MM.1S (cell line): ENCODE data around the gene RAPGEF2.
"Not testable (repeated sequence)": the region's sequence is repeated elsewhere in the genome, so short reads cannot be mapped to it uniquely, and the experiment has no call there.

Experiments used
- DNase-seq: peaks from one replicate; pipeline ENCODE4 v3.0.0-alpha.2; 2015
- H2AFZ ChIP-seq: fragments of 300-600 bp; sonication (generic); 2 replicates; pipeline ENCODE4 v1.6.0; 2016; ENCODE audit warnings: antibody characterized with exemption, low read length
- H3F3A ChIP-seq: fragments of 300-600 bp; sonication (generic); 2 replicates; pipeline ENCODE4 v1.6.1; 2016; ENCODE audit warnings: mild to moderate bottlenecking, antibody characterized with exemption, low read length, moderate library complexity, mixed read lengths; ENCODE audit not compliant: insufficient read depth
- H3K27ac ChIP-seq: fragments of 300-600 bp; sonication (generic); 2 replicates; pipeline ENCODE4 v1.5.1; 2016; ENCODE audit warnings: mild to moderate bottlenecking, low read length
- H3K27me3 ChIP-seq: fragments of 300-600 bp; sonication (generic); replicated peaks from 2 replicates; pipeline ENCODE4 v1.6.0; 2016; ENCODE audit warnings: low read length; ENCODE audit not compliant: insufficient read depth
- H3K36me3 ChIP-seq: fragments of 300-600 bp; sonication (generic); replicated peaks from 2 replicates; pipeline ENCODE4 v1.6.1; 2016; ENCODE audit warnings: mild to moderate bottlenecking, low read length, mixed read lengths; ENCODE audit not compliant: insufficient read depth
- H3K4me1 ChIP-seq: fragments of 300-600 bp; sonication (generic); 2 replicates; pipeline ENCODE4 v1.6.1; 2016; ENCODE audit warnings: low read length, mixed read lengths
- H3K4me2 ChIP-seq: fragments of 300-600 bp; sonication (generic); 2 replicates; pipeline ENCODE4 v1.6.0; 2016; ENCODE audit warnings: low read depth, low read length
- H3K4me3 ChIP-seq: fragments of 300-600 bp; sonication (generic); 2 replicates; pipeline ENCODE4 v1.5.1; 2016; ENCODE audit warnings: low read length, mixed read lengths
- H3K79me2 ChIP-seq: fragments of 300-600 bp; sonication (generic); 2 replicates; pipeline ENCODE4 v1.6.1; 2016; ENCODE audit warnings: mixed run types, low read length, mixed read lengths
- H3K9ac ChIP-seq: fragments of 300-600 bp; sonication (generic); 2 replicates; pipeline ENCODE4 v1.6.1; 2016; ENCODE audit warnings: low read length, mixed read lengths
- H3K9me2 ChIP-seq: fragments of 300-600 bp; sonication (generic); replicated peaks from 2 replicates; pipeline ENCODE4 v1.6.1; 2016; ENCODE audit warnings: mild to moderate bottlenecking, low read length, mixed read lengths; ENCODE audit not compliant: insufficient read depth
- H3K9me3 ChIP-seq: fragments of 300-600 bp; sonication (generic); replicated peaks from 2 replicates; pipeline ENCODE4 v1.6.1; 2016; ENCODE audit warnings: mild to moderate bottlenecking, low read length, mixed read lengths; ENCODE audit not compliant: insufficient read depth
- H4K20me1 ChIP-seq: fragments of 300-600 bp; sonication (generic); 2 replicates; pipeline ENCODE4 v1.6.1; 2016; ENCODE audit warnings: mild to moderate bottlenecking, low read length, moderate library complexity, mixed read lengths; ENCODE audit not compliant: insufficient read depth
- CTCF ChIP-seq: fragments of 300-600 bp; sonication (generic); IDR thresholded peaks from 2 replicates; pipeline ENCODE4 v1.5.1; 2016; ENCODE audit warnings: antibody characterized with exemption, low read length, mixed read lengths
- EZH2 ChIP-seq: fragments of 300-600 bp; sonication (generic); optimal IDR thresholded peaks from 2 replicates; pipeline ENCODE3; 2017; ENCODE audit warnings: low read depth, mild to moderate bottlenecking, antibody characterized with exemption, low read length, mixed read lengths
- EZH2phosphoT487 ChIP-seq: fragments of 300-600 bp; sonication (generic); IDR thresholded peaks from 2 replicates; pipeline ENCODE4 v1.6.1; 2018; ENCODE audit warnings: antibody characterized with exemption, low read length

Gene RAPGEF2

DNA sequence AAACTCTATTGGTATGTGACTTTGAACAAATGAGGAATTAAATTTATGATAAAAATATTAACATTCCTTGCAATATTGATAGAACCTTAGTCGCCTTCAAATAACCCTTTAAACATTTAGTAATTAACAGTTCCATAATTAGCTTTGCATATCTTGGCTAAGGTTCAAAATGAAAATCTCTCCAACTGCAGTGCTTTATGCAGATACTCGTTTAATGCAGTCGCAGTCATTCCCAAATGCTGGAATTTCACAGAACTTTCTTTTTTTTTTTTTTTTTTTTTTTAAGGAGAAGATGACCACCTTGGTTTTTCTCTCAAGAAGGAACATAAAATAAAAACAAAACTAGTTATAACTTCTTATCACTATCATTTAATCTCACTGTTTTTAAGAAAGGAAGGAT lies 5.2 kb downstream of the RAPGEF2 start:
- no peak for TF ChIP-seq EZH2phosphoT487
- no peak for TF ChIP-seq CTCF
- no peak for TF ChIP-seq EZH2
- Histone ChIP-seq H3K27ac (no peak overlapping the region), H3K4me3 (no peak overlapping the region), H3K79me2 (peaks cover 76% of the 10 kb centered on the region), H3K36me3 (no peaks in the 10 kb centered on the region), H3F3A (peaks cover 3% of the 10 kb centered on the region; the same call in 1 of the 2 replicates), H3K9me2 (no peaks in the 10 kb centered on the region), H3K27me3 (no peaks in the 10 kb centered on the region), H2AFZ (no peak overlapping the region), H3K4me2 (no peak overlapping the region), H4K20me1 (no peaks in the 10 kb centered on the region), H3K4me1 (peaks cover 9% of the 10 kb centered on the region; the same call in 1 of the 2 replicates), H3K9ac (no peak overlapping the region), H3K9me3 (no peaks in the 10 kb centered on the region)
- no peak for DNase-seq

- Histone ChIP-seq H3K36me3 (no peaks in the 10 kb centered on the region), H3F3A (no peaks in the 10 kb centered on the region), H2AFZ (no peak overlapping the region), H3K9me2 (no peaks in the 10 kb centered on the region), H3K27me3 (no peaks in the 10 kb centered on the region), H3K79me2 (peaks cover 65% of the 10 kb centered on the region), H3K4me1 (no peaks in the 10 kb centered on the region), H3K4me3 (no peak overlapping the region), H3K9me3 (no peaks in the 10 kb centered on the region), H3K4me2 (no peak overlapping the region), H4K20me1 (no peaks in the 10 kb centered on the region), H3K9ac (no peak overlapping the region), H3K27ac (no peak overlapping the region)
- TF ChIP-seq CTCF (no peak), EZH2 (no peak), EZH2phosphoT487 (no peak)
- no peak for DNase-seq
Measured at GRCh38 chr4:159110961-159111360, 8.1 kb downstream of the RAPGEF2 start.

DNA sequence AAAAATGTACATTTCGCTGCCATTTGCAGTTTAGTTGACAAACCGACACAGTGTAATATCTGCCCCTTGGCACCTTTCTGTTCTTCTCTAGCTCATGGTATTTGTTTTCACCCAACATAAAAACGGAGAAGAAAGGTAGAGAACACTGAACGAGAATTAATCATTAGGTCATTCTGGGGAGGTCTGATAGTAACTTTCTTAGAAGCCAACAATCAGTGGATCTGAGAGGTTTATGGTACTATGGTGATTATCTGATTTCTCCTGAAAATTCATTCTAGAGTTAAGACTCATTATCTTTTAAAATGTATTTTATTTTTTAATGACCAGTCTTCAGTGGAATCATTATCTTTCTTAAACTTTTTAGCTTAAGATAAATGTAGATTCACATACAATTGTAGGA lies 8.5 kb downstream of the RAPGEF2 start:
- Histone ChIP-seq H3K9ac (no peak overlapping the region), H3K9me2 (no peaks in the 10 kb centered on the region), H3F3A (no peaks in the 10 kb centered on the region), H3K4me3 (no peak overlapping the region), H3K27me3 (no peaks in the 10 kb centered on the region), H2AFZ (no peak overlapping the region), H3K4me1 (no peaks in the 10 kb centered on the region), H3K4me2 (no peak overlapping the region), H3K27ac (no peak overlapping the region), H3K79me2 (peaks cover 61% of the 10 kb centered on the region), H3K9me3 (no peaks in the 10 kb centered on the region), H3K36me3 (no peaks in the 10 kb centered on the region), H4K20me1 (no peaks in the 10 kb centered on the region)
- TF ChIP-seq EZH2phosphoT487 (no peak), CTCF (no peak), EZH2 (no peak)
- DNase-seq: no peak

DNA sequence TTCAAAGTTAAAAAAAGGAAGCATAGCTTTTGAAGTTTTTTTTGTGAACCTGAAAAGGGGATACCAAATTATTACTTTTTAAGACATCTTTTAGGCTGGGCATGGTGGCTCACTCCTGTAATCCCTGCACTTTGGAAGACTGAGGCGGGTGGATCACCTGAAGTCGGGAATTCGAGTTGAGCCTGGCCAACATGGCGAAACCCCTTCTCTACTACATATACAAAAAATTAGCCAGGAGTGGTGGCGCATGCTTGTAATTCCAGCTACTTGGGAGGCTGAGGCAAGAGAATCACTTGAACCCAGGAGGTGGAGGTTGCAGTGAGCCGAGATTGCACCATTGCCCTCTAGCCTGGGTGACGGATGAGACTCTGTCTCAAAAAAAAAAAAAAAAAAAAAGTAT lies 10.5 kb downstream of the RAPGEF2 start:
- peaks cover 47% of the 10 kb centered on the region for H3K79me2 ChIP-seq
- H3K9ac ChIP-seq, H3K4me3 ChIP-seq, H4K20me1 ChIP-seq, H3K9me3 ChIP-seq, DNase-seq, H3F3A ChIP-seq, H3K4me2 ChIP-seq, H3K27ac ChIP-seq, H3K9me2 ChIP-seq, H3K27me3 ChIP-seq, H2AFZ ChIP-seq, H3K36me3 ChIP-seq, H3K4me1 ChIP-seq: not testable (repeated sequence)

DNA sequence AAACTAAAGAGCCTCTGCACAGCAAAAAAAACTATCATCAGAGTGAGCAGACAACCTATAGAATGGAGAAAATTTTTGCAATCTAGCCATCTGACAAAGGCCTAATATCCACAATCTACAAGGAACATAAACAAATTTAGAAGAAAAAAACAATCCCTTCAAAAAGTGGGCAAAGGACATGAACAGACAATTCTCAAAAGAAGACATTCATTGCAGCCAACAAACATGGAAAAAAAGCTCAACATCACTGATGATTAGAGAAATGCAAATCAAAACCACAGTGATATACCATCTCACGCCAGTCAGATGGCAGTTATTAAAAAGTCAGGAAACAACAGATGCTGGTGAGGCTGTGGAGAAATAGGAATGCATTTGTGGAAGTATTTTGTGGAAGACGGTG lies 13.2 kb downstream of the RAPGEF2 start:
- H3K9me3 ChIP-seq, H3K27ac ChIP-seq, H3K4me2 ChIP-seq, H3F3A ChIP-seq, H3K4me1 ChIP-seq, H3K9me2 ChIP-seq, H2AFZ ChIP-seq, H3K4me3 ChIP-seq, H3K9ac ChIP-seq, H3K36me3 ChIP-seq, DNase-seq, H3K27me3 ChIP-seq, H4K20me1 ChIP-seq: not testable (repeated sequence)
- H3K79me2 ChIP-seq: peaks cover 34% of the 10 kb centered on the region

- H3K4me1 ChIP-seq, H3F3A ChIP-seq, H3K27ac ChIP-seq, H3K9me3 ChIP-seq, H4K20me1 ChIP-seq, H3K36me3 ChIP-seq, H3K9me2 ChIP-seq, DNase-seq, H3K9ac ChIP-seq, H2AFZ ChIP-seq, H3K4me2 ChIP-seq, H3K27me3 ChIP-seq, H3K4me3 ChIP-seq: not testable (repeated sequence)
- H3K79me2 ChIP-seq: peaks cover 33% of the 10 kb centered on the region
Measured at GRCh38 chr4:159116693-159117092, 13.8 kb downstream of the RAPGEF2 start.
